Stimulated activated CD4-positive, alpha-beta T cell treated with anti-CD3 and anti-CD28 coated beads, TNF-alpha, amount 100 ng/mL, for 48 hours (primary cell): ENCODE measurements around the gene UCKL1.

Source experiments
- DNase-seq, 3 donors: peaks; one replicate each; pipeline ENCODE4 v3.0.0-alpha.2; 2020; ENCODE audit warnings: low read depth in 3 of 3

UCKL1 gene

DNA sequence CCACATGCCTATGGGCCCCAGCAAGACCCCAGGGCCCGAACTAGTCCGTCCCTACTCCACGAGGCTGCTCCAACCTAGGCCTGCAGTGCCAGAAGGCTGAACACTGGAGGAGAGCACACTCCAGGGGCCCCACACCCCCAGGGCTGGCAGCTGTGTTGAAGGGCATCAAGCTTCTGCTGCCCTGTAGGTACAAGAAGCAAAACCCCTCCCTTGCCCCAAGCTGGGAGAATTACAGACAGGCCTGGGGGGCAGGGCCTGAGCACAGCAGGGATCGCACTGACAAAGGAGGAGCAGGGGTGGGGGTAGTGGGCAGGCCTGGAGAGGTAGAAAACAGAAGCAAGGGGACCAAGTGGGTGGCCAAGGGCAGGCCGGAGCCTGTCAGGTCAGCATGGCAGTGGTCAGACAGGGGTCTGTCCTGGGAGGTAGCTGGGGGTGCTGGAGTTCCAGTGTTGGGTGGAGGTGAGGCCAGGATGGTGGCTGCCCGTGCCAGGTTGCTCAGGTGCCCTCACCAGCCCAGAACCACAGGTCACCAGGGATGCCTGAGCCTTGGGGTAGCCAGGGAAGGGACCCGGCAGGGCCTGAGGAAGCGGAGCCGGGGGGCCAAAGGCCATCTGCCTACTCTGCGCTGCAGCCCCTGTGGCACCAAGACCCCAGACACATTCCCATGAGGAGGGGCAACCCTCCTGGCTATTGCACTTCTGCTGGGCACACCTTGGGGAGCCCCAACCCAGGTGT, 2.9 kb upstream of the UCKL1 start:
- DNase-seq = no peak

DNA sequence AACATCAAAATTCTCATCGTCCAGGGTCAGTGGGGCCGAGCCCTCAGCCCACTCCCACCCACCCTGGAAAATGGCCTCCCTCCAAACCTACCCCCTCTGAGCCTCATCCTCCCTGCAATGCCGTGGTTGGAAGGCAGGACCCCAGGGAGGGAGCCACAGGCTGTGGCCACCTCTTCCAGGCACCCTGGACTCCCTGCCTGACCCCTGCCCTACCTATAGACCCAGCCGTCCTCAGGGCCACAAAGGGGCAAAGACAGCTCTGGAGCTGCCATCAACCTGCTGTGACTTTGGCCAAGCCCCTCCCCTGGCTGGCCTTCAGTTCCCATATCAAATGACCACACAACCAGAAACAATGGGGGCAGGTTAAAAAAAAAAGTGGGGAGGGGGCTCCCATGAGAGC, 2.3 kb upstream of the UCKL1 start:
- no peak for DNase-seq

DNA sequence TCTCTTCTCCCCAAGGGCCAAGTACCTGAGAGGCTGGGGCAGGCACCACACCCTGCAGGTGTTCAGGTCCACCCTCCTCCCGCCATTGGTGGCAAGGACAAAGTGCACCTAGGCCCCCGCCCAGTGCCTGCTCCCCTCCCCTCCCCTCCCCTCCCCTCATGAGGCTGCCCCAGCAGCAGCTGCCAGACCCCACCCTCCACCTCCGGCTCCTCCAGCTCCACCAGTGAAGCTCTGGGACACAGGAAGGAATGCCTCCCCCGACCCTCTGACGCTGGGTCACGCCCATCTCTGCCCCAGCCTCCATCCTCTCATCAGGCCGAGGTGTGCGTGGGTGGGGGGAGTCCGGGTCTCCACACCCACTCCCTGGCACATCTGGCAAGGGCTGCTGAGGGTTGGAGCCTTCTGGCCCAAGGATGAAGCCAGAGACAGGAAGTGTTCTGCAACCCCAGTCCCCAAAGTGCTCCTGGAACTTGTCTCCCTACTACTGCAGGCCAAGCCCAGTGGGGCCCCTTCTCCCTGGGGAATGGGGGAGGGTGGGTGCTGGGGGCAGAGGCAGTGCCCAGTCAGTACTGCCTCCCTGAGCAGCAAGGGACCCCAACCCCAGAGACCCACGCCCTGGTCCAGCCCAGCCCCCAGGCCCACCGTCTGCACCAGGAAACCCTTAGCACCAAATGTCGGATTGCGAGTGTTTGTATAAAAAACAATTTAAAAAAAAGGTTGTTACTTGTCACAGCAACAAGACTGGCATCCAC, 1.6 kb upstream of the UCKL1 start:
- no peak for DNase-seq

DNA sequence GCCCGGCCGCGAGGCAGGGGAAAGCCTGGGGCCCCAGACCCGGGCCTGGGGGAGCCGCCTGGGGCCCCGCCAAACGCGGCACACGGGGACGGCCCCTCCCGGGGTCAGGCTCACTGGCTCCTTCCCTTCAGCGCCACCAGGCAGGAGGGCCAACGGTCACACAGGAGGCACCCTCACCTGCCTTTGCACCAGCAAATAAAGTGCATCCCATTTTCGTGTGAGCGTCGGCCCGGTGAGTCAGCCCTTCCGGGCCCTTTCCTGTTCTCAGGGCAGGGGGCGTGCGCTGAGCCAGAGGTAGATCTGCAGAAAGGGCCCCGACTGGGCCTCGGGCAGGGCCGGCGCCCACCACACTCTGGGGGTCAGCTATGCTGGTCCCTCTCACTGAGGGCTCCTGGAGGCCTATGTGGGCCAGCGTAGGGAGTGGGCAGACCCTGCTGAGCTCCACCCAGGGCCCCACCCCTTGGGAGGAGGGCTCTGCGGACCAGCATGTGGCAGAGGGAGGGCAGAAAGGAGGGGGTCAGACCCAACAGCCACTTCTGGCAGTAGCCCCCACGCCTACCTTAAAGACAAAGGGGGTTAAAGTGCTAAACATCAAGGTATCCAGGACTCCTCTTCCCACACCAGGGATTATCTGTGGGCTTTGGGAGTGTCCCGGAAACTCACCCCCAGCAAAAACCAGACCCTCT, 931 bp upstream of the UCKL1 start:
- DNase-seq = peak in 2 of 3 donors; percentile 51 to 70

DNA sequence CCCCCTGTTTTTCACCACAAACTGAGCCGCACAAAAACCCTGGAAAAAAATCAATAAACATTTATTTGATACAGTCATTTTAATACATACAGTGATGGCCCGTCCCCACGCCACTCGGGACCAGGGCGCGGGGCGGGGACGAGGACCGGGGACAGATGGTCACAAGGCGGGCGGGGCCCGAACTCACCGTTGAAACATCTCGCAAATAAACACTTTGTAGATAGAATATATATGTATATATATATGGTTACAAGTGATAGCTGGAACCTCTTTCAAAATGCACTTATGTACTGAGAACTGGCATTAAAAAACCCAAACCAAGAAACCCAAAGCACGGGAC, 418 bp upstream of the UCKL1 start:
- no peak for DNase-seq

DNA sequence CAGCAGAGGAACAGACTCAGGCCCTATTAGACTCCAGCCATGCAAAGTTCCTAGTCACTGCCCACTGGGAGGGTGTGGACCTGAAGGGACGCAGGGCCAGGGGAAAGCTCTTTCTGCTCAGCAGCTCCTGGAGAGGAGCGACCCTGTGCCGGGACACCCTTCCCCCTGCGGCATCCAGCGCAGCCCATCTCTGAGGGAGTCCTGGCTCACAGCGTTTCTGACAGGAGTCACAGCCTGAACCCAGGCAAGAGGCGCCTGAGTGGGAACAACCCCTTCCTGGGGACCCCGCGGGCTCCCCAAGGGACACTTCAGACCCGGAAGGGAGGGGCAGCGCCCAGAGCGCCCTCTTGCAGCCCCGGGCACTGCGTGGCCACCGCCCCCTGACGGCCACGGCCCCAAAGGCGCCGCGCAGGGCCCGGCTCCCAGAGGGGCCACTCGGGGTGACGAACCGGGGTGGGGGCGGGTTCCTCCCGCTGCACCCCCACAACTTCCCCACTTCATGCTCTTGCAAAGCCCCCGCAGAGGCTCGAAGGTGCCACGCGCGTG, 862 bp downstream of the UCKL1 start:
- DNase-seq = no peak

DNA sequence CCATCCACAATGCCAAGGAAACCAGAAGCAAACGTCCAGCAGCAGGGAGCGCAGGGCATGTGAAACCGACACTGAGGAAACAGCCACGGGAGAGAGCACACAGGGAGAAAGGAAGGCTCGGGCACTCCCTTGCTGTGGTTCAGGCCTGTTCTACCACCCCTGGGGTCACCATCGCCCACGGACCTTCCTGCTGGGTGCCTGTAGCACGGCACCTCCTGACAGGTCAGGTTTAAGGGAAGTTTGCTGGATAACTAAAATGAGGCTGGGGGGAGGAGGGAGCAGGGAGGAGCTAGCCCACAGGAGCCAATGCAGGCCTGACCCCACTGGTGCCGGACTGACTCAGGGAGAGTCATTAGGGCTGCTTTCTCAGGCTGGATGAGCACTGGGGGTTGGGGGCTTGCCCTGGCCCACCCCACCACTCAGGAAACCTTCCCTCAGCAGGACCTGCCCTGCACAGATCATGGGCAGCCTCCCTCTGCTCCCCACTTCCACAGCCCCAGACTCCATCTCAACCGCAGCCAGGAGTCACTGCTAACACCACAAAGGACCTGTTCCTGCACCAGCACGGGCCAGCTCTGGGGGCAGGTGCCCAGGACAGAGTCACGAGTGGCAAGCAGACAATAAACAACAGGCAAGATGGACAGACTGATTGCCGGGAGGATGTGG, 2.3 kb downstream of the UCKL1 start:
- no peak for DNase-seq

DNA sequence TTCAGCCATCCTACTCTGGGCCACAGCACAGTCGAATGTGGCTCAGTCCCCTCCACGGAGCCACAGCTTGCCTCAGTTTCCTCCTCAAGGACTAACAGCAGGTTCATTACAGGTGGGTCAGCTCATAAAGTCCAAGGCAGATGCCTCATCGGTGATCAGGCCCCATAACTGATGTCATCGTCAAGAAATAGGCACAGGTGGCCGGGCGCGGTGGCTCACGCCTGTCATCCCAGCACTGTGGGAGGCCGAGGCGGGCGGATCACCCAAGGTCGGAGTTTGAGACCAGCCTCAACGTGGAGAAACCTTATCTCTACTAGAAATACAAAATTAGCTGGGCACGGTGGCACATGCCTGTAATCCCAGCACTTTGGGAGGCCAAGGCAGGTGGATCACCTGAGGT, 3.4 kb downstream of the UCKL1 start:
- no peak for DNase-seq

DNA sequence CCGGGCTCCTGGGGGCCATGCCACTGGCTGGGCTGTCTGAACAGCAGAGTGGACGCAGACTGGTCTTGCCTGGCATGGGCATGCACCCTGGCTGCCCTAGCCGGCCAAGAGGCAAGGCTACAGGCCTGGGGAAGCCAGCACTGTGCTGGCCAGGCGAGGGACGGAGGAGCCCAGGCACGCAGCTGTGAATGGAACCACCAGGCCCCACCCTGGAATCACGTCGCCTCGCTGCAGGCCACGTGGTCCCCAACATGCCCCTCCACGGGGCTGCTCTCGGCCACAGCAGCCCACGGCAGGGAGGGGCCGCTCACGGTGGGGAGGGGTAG, 4.0 kb downstream of the UCKL1 start:
- no peak for DNase-seq

DNA sequence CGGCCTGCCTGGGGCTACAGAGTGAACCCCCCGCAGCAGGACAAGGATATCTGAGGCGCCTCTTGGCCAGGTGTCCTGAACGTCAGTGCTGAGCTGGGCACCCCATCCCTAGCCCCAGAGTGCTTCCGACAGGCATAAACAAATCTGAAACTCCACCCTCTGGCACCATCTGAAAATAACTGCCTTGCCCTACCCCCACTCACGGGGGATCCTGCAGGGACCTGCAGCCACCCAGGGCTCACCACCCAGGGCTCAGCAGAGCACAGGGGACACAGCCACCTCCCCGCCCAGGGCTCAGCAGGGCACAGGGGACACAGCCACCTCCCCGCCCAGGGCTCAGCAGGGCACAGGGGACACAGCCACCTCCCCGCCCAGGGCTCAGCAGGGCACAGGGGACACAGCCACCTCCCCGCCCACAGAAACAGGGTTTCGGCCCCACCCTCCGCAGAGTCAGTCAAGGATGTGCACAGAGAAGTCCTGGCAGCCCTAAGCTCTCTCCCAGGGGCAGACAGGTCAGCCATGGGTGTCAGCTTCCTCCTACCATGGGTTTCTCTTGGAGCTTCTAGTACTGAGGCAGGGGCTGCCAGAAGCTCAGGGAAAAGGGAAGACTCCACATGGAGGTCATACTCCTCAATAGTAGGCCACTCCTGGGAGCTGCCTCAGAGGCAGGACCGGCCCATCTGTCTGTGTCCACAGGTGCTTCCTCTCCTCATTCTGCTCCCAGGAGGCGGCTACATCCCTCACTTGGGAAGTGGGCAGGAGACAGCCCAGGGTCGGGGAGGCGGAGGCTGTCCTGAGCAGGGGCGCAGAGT, 4.6 kb downstream of the UCKL1 start:
- no peak for DNase-seq

DNA sequence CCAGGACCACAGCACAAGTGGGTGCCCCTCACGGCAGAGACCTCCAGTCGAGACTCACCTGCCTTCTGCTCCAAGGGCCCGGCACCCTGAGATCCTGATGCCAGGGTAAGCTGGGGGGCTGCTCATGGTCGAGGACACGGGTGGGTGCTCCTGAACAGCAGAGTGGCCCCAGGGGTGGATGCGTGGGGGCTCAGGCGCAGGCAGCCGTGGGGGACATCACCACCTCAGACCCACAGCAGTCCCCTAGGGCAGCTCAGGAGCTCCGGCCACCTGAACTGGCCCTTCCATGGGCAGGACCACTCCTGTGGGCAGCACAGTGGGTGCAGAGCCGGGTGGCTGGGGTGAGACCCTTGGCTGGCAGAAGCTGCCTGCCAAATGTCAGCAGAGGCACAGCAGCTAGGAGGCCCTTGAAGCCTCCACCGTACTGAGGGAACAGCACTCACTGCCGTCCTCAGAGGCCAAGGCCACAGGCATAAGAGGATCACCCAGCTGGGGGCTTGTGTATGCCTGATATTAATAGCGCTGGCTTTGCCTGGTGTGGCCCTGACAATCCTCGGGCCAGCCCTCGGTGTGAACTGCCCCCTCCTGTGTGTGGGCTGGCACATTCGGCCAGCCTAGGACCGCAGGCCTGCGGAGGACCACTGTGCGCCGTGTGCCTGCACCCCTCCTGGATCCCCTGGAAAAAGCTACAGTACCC, 5.4 kb downstream of the UCKL1 start:
- no peak for DNase-seq

DNA sequence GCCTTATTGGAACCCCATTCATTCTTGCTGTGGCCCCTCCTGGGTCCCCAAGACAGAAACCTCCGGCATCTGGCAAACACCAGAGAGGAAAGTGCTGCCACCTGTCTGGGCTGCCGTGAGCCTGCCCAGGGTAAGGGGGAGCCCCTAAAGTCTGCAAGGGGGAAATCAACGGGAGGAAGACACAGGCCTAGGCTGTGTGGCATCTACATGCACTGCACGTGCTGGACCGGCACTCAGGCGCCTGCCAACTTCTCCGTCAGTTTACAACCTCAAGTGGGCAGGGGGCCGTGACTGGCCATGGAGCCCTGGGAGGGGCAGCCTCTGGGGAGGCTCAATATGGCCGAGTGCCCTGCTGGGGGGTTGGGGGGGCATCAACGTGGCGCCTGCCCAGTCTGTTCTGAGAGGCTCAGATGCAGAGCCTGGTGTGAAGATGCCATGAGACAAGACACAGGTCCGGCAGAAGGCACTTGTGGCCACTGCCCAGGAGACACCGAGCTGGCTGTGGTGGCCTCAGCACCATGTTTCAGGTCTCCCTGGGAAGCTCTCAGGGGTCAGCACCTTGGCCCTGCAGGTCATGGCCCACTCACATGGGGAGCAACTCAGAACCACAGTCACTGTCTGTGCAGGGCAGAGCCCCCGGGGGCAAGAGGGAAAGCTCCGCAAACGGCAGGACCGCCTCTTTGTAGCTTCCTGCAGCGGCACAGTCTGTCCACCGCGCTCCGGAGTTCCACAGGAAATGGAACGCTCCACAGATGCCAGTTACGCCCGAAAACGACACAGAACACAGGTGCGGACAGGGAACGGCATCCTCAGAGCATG, 8.4 kb downstream of the UCKL1 start:
- no peak for DNase-seq

DNA sequence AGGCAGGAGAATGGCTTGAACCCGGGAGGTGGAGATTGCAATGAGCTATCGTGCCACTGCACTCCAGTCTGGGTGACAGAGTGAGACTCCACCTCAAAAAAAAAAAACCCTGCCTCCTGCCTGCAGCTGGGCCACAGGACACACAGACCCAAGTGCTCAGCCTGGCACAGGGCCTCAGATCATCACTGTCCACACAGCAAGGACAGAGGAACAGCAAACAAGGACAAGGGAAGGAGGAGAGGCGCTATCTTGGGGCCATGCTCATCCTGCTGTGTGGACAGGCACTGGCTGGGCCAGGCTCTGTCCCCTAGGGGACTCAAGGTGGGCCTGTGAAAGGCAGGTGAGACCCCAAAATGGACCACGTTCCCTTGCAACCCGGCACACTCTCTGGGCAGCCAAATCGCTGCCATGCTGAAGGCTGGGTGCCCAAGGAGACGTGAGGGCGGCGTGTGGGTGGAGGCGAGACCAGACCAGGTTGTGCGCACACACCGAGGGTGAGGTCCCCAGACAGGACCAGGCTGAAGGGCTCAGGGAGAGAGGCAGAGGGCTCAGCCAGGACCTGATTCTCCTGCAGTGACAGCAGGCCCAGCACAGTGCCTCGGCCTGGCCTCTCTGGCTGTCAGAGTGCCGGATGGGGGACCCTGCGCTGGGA, 9.1 kb downstream of the UCKL1 start:
- no peak for DNase-seq

DNA sequence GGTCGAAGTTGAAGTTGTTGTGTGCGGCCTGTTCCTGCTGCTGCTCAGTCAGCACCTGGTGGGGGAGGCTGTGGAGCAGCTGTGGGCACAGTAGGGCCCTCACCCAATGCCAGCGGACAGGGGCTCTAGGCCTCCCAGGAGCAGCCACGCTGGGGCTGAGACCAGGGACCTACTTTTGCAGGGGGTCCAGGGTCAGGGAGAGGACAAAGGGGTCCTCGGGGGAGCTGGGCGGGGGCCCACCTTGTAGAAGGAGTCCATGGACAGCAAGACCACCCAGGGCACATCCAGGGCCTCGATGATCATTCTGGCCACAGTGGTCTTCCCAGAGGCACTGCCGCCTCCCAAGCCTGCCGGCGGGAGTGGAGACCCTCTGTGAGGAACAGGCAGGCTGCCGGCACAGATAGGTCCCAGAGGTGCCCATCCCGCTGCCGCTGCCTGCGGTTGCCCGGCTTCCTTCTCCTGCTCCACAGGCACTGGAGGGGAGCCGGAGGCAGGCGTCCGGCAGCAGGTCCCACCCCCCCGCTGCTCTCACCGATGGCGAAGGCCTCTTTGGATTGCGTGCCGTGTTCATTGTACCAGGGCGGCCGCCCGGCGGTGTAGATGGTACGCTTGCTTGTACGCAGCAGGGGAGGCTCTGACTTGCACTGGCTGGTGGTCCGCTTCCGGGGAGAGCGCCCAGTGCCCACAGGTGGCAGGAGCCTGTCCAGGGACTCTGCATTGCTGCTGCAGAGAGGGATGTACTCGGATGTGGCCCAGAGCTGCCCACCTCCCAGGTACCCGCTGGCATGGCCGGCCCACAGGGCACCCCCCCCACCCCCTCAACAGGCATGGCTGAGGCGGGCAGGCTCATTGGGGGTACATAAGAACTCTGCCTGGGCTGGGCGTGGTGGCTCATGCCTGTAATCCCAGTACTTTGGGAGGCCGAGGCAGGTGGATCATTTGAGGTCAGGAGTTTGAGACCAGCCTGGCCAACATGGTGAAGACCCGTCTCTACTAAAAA, 10.0 kb downstream of the UCKL1 start:
- no peak for DNase-seq

DNA sequence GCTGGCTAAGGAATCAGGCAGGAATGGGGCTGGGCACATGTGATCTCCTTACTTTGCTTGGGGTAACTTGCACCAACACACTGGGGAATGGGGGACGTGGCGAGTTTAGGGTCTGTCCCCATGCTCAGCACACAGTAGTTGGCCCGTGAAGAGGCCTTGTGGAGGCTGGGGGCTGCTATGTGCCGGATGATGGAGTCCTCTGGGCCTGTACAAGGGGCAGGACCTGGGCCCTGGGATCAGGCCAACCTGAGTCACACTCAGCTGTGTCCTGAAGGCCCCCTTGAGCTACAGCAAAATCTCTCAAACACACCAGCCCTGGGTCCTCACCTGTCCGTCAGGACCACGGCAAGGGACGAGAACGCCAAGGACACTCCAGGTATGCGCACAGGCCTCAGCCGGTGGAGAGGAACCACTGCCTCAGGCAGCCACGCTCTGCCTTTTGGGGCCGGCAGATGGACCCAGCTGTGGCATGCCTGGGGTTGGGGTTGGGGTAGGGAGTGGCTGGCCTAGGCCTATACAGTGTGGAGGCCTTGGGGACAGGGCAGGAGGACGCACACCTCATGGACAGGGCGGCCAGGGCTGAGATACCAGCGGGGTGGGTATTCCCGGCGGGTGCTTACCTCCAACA, 11.1 kb downstream of the UCKL1 start:
- no peak for DNase-seq

DNA sequence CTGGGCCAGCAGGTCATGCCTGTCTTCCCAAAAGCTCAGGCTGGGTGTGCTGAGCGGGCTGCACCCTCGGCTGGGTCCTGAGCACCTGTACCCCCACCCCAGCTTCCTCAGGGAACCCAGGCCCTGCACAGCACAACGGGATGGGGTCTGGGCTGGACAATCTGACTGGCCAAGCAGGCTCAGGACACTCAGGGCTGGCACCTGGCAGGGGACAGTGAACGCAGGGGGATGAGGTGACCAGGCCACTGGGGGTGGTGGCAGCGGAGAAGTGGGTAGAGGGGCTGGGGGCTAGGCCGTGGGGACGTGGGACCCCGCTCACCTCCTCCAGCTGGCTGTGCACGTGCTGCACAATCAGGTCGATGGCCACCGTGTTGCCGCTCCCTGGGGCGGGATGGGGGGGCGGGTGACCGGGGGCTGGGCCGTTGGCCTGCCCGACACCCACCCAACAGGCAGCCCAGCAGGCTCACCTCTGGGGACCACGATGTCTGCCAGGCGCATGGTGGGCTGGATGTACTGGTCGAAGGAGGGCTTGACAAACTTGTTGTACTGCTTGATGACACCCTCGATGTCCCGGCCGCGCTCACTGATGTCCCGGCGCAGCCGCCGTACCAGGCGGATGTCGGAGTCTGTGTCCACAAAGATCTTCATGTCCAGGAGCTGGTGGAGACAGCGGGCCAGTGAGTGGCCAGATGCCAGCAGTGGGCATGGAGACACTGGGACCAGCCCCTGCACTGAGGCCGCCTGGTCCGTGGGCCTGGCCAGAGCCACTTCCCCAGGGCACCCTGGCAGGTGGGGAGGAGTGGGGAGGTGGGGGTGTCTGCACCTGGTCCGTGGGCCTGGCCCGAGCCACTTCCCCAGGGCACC, 11.9 kb downstream of the UCKL1 start:
- no peak for DNase-seq

DNA sequence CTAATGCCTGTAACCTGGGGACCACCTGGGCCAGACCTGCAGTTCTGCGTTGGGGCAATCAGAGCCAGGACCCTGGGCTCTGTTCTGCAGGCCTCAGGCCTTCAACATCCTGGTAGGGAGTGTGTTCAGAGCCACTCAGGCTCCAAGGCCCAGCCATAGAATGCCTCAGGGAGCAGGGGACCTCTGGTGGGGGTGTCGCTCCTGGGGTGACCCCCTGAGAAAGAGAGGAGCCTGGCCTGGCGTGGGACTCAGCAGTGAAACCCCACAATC, 12.5 kb downstream of the UCKL1 start:
- DNase-seq = no peak
